Caco-2 (cell line): Measurements from ENCODE around the gene GOLGA8A. TPM values are rescaled to one million over a fixed set of nuclear protein-coding genes. Genes with fewer than 3 reads are reported as not detected.

Experiments used
- BruUV-seq: library from RNA; stranded (reverse); fragments of 400-500 nt; replicated peaks from 2 replicates; lab custom pipeline; 2021; lab: Mats Ljungman, UMichigan
- CTCF ChIA-PET: fragments of 300-600 bp; sonication (Branson Sonifier 250); formaldehyde crosslinking; loops from one replicate; lab custom pipeline; 2022; ENCODE audit warnings: antibody characterized with exemption; lab: Charles Lee
- POLR2A ChIA-PET: fragments of 300-600 bp; sonication (Branson Sonifier 250); formaldehyde crosslinking; loops from one replicate; lab custom pipeline; 2022; ENCODE audit warnings: antibody characterized with exemption; lab: Charles Lee
- DNase-seq, 2 experiments: peaks; one replicate each; pipeline versions ENCODE4 v3.0.0 to v3.0.0-alpha.2; 2020 to 2022
- H3K27me3 ChIP-seq: replicated peaks from 2 replicates; pipeline ENCODE4 v1.6.0; 2011; ENCODE audit warnings: low read length; ENCODE audit not compliant: control insufficient read depth, insufficient read depth
- H3K36me3 ChIP-seq: 2 replicates; pipeline ENCODE4 v1.5.1; 2011; ENCODE audit warnings: low read length; ENCODE audit not compliant: control insufficient read depth, insufficient read depth
- H3K4me1 ChIP-seq: fragments of 250-450 bp; sonication (Bioruptor Pico); 2 replicates; pipeline ENCODE4 v1.5.1; 2020; ENCODE audit warnings: mild to moderate bottlenecking
- H3K4me3 ChIP-seq: 2 replicates; pipeline ENCODE4 v1.5.1; 2011; ENCODE audit warnings: low read depth, mild to moderate bottlenecking, control low read depth, low read length
- H3K9me3 ChIP-seq: fragments of 250-450 bp; sonication (Bioruptor Pico); 2 replicates; pipeline ENCODE4 v1.5.1; 2020; ENCODE audit warnings: mild to moderate bottlenecking, moderate library complexity
- H3K27ac Mint-ChIP-seq: one replicate; pipeline ENCODE4 v1.8.0; 2022; ENCODE audit warnings: mixed read lengths; ENCODE audit not compliant: unreplicated experiment
- H3K27me3 Mint-ChIP-seq: one replicate; pipeline ENCODE4 v1.8.0; 2022; ENCODE audit warnings: mixed read lengths; ENCODE audit not compliant: insufficient read depth, unreplicated experiment
- H3K36me3 Mint-ChIP-seq: one replicate; pipeline ENCODE4 v1.8.0; 2022; ENCODE audit warnings: mild to moderate bottlenecking, mixed read lengths; ENCODE audit not compliant: insufficient read depth, unreplicated experiment
- H3K4me1 Mint-ChIP-seq: one replicate; pipeline ENCODE4 v1.8.0; 2022; ENCODE audit warnings: low read depth, mixed read lengths; ENCODE audit not compliant: unreplicated experiment
- H3K4me3 Mint-ChIP-seq: one replicate; pipeline ENCODE4 v1.8.0; 2022; ENCODE audit warnings: mild to moderate bottlenecking, moderate library complexity, mixed read lengths; ENCODE audit not compliant: unreplicated experiment
- H3K9me3 Mint-ChIP-seq: one replicate; pipeline ENCODE4 v1.8.0; 2022; ENCODE audit warnings: mixed read lengths; ENCODE audit not compliant: unreplicated experiment
- CTCF ChIP-seq, 2 experiments: fragments of 200-600 bp in 1 of 2; IDR thresholded peaks; 1 replicate in 1 of 2; 2 replicates in 1 of 2; pipeline versions ENCODE4 v1.5.1 to v1.8.0; 2011 to 2022; ENCODE audit warnings: antibody characterized with exemption in 1 of 2, control low read depth in 1 of 2, inconsistent platforms in 1 of 2, low read depth in 1 of 2, low read length in 1 of 2, mild to moderate bottlenecking in 1 of 2, moderate library complexity in 1 of 2; ENCODE audit not compliant: insufficient read depth in 1 of 2, severe bottlenecking in 1 of 2, unreplicated experiment in 1 of 2
- intact Hi-C: fragments of 100-400 bp; cut with micrococcal nuclease; formaldehyde crosslinking; loops from one replicate; pipeline ENCODE4 v1.10.0; 2022; ENCODE audit not compliant: unreplicated experiment
- total RNA-seq: library from RNA; stranded (reverse); gene quantifications from 2 replicates; pipeline ENCODE4 v1.2.3, GENCODE V29; 2022

GOLGA8A gene
- total RNA-seq, 1 experiment from 2014 or later: 42.4 TPM

DNA sequence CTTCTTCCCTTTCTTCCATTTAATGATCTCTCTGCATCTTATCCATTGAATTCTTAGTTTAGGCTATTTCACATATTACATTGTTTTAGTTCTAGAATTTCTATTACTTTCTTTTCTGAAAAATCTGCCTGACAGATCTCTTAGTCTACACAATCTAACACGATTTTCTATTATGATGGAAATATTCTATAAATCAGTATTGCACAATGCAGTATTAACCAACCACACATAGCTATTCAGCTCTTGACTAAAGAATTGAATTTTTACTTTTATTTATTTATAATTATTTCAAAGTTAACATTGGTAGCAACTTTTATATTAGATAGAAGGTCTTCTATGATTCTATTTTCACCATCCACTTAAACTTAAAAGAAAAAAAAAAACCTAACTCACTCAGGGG lies 36.2 kb upstream of the GOLGA8A start:
- H3K4me3 Mint-ChIP-seq: no peak overlapping the region
- H3K27ac Mint-ChIP-seq: no peak overlapping the region
- H3K4me3 ChIP-seq: no peak overlapping the region
- intact Hi-C loops: no loop called here
- no peaks in the 10 kb centered on the region for H3K4me1 ChIP-seq
- peaks cover 13% of the 10 kb centered on the region for H3K27me3 Mint-ChIP-seq
- H3K4me1 Mint-ChIP-seq: no peaks in the 10 kb centered on the region
- no TSS peak for BruUV-seq
- POLR2A ChIA-PET: no interaction called here
- no peak for TF ChIP-seq CTCF (IDR thresholded peaks at IDR 0.05; ENCODE audit: insufficient read depth in 1 of 2, low read depth in 1 of 2, low read length in 1 of 2, severe bottlenecking in 1 of 2, unreplicated experiment in 1 of 2)
- no peaks in the 10 kb centered on the region for H3K27me3 ChIP-seq
- H3K36me3 ChIP-seq: no peaks in the 10 kb centered on the region
- CTCF ChIA-PET: no interaction called here
- DNase-seq: no peak
- H3K9me3 ChIP-seq: no peaks in the 10 kb centered on the region
- no peaks in the 10 kb centered on the region for H3K36me3 Mint-ChIP-seq
- no peaks in the 10 kb centered on the region for H3K9me3 Mint-ChIP-seq

DNA sequence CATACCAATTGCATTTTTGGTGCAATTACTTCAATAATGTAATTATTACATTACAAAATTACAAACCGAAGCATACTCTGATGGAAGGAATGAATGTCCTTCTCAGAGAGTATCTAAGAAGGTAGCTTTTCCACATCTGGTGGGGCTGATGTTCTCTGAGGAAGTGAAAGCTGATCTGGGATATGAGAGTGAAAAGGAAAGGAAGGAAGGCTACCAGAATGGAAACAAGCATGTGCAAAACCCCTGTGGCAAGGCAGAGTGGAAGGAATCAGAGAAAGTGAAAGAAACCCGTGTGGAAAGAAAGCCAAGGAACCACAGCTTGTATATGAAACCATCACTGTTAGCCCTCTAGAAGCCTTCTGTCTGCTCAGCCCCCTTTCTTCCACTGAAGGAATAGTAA lies 35.3 kb upstream of the GOLGA8A start:
- no peak for TF ChIP-seq CTCF (IDR thresholded peaks at IDR 0.05; ENCODE audit: insufficient read depth in 1 of 2, low read depth in 1 of 2, low read length in 1 of 2, severe bottlenecking in 1 of 2, unreplicated experiment in 1 of 2)
- POLR2A ChIA-PET: no interaction called here
- intact Hi-C loops: no loop called here
- Histone ChIP-seq H3K4me3 (no peak overlapping the region), H3K27me3 (no peaks in the 10 kb centered on the region), H3K36me3 (no peaks in the 10 kb centered on the region), H3K4me1 (no peaks in the 10 kb centered on the region), H3K9me3 (no peaks in the 10 kb centered on the region)
- DNase-seq: no peak
- no peak overlapping the region for H3K4me3 Mint-ChIP-seq
- H3K27ac Mint-ChIP-seq: no peak overlapping the region
- H3K4me1 Mint-ChIP-seq: no peaks in the 10 kb centered on the region
- CTCF ChIA-PET: no interaction called here
- peaks cover 13% of the 10 kb centered on the region for H3K27me3 Mint-ChIP-seq
- no TSS peak for BruUV-seq
- no peaks in the 10 kb centered on the region for H3K36me3 Mint-ChIP-seq
- H3K9me3 Mint-ChIP-seq: no peaks in the 10 kb centered on the region

DNA sequence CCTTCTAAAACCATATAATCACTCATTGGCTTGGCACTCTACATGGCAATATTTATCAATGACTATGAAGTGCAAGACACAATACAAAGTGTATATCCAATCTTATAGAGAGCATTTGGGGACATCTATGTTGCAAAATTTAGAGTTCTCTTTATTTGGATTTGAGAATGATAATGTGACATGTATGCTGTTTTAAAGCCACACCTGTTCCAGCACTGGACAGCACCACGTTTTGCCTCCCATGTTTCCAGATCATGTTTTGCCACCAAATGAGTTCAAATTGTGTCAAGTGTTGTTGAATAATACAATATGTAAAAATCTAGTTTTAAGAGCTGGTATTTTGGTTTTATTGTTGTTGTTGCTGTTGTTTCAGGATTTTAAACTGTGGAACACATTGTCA lies 33.3 kb upstream of the GOLGA8A start:
- peaks cover 13% of the 10 kb centered on the region for H3K27me3 Mint-ChIP-seq
- H3K4me1 Mint-ChIP-seq: no peaks in the 10 kb centered on the region
- Histone ChIP-seq H3K4me1 (no peaks in the 10 kb centered on the region), H3K36me3 (no peaks in the 10 kb centered on the region), H3K4me3 (no peak overlapping the region), H3K27me3 (no peaks in the 10 kb centered on the region), H3K9me3 (no peaks in the 10 kb centered on the region)
- no peak for DNase-seq
- CTCF ChIA-PET: no interaction called here
- H3K9me3 Mint-ChIP-seq: no peaks in the 10 kb centered on the region
- no peak overlapping the region for H3K27ac Mint-ChIP-seq
- H3K4me3 Mint-ChIP-seq: no peak overlapping the region
- intact Hi-C loops: no loop called here
- POLR2A ChIA-PET: no interaction called here
- H3K36me3 Mint-ChIP-seq: no peaks in the 10 kb centered on the region
- BruUV-seq: no TSS peak
- TF ChIP-seq CTCF (IDR thresholded peaks at IDR 0.05; ENCODE audit: insufficient read depth in 1 of 2, low read depth in 1 of 2, low read length in 1 of 2, severe bottlenecking in 1 of 2, unreplicated experiment in 1 of 2): no peak
